Measurements from ENCODE around the gene TMEM131.
"Not testable (repeated sequence)": the region's sequence is repeated elsewhere in the genome, so short reads cannot be mapped to it uniquely, and the experiment has no call there.

TMEM131 gene

GRCh38 chr2:97910403-97911205, 85.1 kb downstream of the TMEM131 start:
- DNase-seq = no peak

DNA sequence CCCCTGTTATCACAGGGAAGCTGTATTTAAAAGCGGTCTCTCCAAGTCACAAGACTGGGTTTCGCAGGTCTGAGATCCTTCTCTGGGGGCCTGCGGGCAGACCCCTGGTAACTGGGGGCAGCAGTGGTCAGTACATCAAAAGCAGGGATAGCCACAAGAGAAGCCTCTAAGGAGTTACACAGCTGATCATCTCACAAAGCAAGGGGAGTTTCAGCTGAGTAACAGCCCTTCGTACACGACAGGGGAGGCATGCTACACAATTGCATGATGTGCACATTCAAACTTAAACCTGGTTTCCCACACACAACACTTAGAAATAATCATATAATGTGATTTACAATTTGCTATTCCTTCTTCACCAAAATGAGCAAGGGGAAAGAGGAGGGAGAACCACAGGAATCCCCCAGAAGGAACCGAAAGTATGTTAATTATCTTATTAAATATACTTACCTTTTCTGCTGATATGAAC, 87.5 kb downstream of the TMEM131 start:
- DNase-seq = no peak

GRCh38 chr2:97907369-97908100, 88.2 kb downstream of the TMEM131 start:
- no peak for DNase-seq

DNA sequence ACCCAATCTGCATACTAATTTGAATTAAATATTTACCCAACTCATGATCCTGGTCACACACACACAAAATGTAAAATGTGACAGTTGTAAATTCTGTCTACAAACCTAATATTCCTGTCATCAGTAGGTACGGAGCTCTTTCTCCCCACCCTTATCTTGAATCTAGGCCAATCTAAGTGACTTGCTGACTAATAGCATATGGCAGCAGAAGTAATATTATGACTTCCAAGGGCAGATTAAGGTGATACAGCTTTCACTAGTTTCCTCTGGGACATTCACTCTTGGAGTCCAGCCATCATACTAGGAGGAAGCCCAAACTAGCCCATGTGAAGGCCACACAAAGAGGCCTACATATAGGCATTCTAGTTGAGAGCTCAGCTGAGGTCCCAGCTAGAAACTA, 89.4 kb downstream of the TMEM131 start:
- no peak for DNase-seq

DNA sequence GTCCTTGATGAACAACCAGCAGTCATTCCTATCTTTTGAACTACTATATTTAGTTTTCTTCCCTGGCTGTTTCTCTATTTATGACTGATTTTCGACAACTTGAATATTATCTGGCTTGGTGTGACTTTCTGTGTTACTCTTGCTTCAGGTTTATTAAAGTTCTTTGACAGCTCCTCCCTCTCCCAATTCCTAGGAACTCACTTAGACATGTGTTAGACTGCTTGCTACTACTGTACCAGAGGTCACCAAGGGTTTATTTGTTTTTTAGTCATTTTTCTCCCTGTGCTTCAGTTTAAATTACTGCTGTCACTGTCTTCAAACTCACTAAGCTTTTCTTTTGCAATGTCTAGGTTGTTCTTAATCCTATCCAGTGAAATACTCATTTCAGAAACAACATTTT, 90.5 kb downstream of the TMEM131 start:
- no peak for DNase-seq

DNA sequence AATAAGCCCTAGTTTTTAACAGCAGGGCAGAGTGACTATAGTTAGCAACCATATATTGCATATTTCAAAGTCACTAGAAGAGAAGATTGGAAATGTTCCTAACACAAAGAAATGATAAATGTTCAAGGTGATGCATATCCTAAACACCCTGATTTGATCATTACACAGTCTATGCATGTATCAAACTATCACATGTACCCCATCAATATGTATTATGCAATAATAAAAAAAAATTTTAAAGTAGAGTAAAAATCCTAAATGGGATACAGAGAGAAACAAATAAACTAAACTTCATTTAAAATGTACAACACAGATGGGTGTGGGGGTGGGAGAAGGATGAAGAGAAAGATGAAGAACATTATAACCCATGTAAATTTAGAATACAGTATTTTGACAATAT, 93.9 kb downstream of the TMEM131 start:
- no peak for DNase-seq

GRCh38 chr2:97900806-97901205, 94.9 kb downstream of the TMEM131 start:
- no peak for DNase-seq

- DNase-seq = not testable (repeated sequence)
These were observed 102.7 kb downstream of the TMEM131 start for GRCh38 chr2:97893042-97893441.

- no peak for DNase-seq
These were observed 104.1 kb downstream of the TMEM131 start for GRCh38 chr2:97891611-97892010.

DNA sequence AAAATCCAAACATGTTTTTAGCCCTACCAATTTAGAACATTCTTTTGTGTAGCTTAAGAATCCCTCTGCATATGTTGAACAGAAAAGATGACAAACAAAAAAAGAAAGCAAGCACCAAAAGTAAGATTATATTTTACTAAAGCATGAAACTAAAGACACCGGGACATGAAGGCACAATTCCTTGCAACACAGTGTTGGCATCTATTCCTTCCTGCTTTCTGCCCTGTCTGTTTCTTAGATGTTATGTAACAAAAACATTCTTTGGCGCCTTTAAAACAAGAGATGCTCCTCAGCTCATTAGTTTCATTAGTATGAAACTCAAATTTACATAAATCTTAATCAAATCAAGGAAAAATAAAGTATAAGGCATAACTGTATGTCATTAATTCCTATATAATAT, 106.6 kb downstream of the TMEM131 start:
- no peak for DNase-seq

- DNase-seq = no peak
These were observed 109.9 kb downstream of the TMEM131 start for GRCh38 chr2:97885841-97886240.

DNA sequence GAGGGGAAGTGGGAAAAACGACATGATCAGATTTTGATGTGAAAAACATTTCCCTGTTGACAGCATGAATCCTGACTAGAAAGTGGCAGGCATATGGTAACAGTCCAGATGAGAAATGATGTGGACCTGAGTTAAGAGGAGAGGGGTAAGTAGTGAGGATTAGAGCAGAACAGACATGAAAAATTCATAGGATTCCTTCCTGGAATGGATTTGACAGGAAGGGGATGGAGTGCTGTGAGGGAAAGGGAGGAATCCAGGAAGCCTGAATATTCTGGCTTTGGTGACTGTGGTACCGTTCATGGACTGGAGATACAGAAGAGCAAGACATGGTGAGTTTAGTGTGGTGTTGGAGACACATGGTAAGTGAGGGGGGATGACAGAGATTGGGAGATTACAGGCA, 115.4 kb downstream of the TMEM131 start:
- no peak for DNase-seq

GRCh38 chr2:97878865-97879264, 116.9 kb downstream of the TMEM131 start:
- no peak for DNase-seq

- not testable (repeated sequence) for DNase-seq
These were observed 117.4 kb downstream of the TMEM131 start for GRCh38 chr2:97878317-97878716.

DNA sequence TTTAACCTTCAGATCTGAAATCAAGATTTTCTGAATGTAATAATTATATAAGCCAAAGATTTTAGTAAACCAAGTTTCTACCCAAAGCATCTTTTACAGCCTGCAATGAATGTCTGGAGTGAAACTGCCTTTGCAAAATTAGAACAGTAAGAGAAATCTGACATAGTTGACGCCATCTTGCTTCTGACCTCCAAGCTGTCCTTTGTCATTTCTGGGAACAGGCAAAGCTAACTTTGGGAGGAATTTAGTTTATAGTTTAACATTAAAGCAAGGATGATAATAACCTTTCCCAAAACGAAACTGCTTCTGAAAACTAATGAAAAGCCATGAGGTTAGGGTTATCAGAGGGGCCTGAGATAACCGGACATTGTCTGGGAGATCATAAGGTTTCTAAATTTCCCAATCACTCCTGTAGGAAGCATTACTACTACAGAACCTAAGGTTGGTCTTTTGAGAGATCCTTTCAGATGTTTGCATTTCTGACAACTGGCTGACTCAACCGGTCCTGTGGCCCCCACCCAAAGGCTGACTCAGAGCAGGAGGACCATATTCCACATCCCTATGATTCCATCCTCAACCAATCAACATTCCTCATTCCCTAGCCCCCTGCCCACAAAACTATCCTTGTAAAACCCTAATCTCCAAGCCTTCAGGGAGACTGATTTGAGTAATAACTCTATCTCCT, 124.5 kb downstream of the TMEM131 start:
- DNase-seq = no peak

- no peak for DNase-seq
These were observed 125.3 kb downstream of the TMEM131 start for GRCh38 chr2:97870396-97870843.

- no peak for DNase-seq
These were observed 125.9 kb downstream of the TMEM131 start for GRCh38 chr2:97869722-97870346.

GRCh38 chr2:97868986-97869721, 126.6 kb downstream of the TMEM131 start:
- DNase-seq = no peak

DNA sequence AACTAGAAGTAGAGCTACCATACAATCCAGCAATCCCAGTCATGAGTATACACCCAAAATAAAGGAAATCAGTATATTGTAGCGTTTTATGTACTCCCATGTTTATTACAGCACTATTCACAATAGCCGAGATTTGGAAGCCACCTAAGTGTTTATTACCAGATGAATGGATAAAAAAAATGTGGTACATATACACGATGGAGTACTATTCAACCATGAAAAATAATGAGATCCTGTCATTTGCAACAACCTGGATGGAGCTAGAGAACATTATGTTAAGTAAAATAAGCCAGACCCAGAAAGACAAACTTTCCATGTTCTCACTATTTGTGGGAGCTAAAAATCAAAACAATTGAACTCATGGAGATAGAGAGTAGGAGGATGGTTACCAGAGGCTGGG, 131.9 kb downstream of the TMEM131 start:
- DNase-seq = no peak

- DNase-seq = no peak
These were observed 134.6 kb downstream of the TMEM131 start for GRCh38 chr2:97861177-97861576.

GRCh38 chr2:97858442-97858841, 137.3 kb downstream of the TMEM131 start:
- no peak for DNase-seq

DNA sequence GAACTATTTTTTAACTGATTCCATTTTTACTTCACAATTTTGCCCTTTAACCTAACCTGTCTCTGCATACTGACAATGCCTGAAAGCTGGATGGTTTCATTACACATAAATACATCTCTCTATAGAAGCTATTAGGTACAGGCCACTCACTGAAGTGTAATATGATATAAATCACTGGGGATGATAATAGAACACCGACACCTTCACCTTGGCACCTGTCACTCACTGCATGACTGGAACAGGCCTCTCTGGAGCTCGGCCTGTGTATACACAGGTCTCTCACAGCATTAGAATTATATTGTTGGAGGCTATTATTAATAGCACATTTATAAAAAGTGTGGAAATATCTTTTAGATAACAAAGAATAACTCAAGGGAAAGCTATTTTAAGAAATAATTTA, 138.2 kb downstream of the TMEM131 start:
- DNase-seq = no peak
